ENCODE data around the gene OGDH.

Gene OGDH

DNA sequence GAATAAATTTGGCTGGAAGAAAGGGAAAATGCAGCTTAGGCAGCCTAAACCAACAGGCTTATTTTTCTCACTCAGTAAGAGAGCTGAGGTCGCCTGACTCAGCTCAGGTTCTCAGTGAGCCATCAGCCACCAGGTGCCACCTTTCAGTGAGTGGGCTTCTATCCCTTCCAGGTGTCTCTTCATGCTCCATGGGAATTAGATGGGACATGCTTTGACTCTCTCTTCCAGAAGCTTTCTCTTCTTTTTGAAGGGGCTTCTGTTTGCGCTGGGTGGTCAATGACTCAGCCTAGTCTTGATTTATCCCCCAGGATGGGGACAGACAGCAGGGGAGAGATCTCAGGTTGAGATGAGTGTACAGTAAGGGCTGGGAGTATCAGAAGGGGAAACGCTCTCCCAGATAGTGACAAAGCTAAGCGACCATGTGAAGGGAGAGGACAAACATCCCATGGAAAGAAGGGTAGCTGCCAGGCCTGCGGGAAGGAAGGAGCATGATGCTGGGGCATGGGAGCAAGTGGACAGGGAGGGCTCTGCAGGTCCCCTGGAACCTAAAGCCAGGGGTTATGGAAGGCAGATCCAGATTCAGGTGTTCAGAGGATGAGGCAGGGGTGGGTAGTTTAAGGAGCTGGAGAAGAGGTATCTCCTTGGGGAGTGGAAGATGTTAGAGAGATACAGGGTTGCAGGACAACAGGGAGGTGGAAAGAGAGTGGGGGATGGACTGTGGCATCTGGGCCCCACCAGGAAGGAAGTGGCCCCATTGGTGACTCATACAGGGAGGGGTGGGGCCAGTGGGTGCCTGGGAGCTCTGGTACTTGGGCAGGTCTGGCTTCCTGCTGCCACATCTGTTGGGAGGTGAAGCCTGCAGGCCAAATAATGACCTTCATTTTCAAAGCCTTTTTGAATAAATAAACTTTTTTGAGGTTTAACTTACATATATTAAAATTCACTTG is 32.5 kb downstream of the OGDH start:
- no peak for DNase-seq

DNA sequence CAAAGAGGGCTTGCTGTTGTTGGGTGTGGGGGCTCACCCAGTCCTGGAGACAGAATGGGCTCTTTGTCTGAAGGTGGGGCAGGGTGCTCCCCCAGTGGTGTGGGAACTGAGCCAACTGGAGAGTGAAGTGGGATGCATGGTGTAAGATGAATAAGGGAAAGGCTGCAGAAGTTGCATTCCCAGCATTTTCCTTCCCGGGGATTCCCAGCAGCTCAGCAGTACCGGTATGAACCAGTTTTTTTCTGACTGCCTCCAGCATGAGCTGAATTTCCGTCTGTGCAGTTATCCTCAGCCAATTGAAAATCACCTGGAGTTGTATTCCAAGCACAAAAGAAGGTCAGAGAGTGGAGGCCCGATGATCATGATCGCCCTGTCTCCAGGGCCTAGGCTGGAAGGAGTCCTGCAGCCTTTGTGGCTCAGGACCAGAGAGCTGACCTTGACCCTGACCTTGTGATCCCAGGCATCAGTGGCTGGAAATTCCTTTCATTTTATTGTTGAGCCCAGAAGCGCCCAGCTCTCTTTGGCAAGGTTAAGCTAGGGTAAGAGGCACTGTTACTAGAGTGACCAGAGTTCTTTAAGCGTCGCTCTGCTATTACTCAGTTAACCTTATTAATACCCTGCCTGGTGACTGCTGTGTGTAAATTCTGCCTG is 33.4 kb downstream of the OGDH start:
- no peak for DNase-seq

DNA sequence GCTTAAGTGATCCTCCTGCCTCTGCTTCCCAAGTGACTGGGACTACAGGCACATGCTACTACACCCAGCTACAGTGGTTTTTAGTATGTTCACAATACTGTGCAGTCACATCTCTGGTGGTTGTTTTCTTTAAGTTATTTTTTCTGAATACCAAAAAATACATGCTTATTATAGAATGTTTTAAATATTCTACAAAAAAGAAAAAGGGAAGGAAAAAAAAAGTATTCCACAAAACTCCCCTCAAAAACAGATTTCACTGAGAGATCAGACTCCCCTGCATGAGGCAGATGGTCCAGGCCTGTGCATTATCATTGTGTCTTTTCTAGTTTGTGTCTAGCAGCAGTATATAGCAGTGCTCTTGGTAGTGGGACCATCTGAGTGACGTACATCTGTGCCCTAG is 36.8 kb downstream of the OGDH start:
- no peak for DNase-seq

DNA sequence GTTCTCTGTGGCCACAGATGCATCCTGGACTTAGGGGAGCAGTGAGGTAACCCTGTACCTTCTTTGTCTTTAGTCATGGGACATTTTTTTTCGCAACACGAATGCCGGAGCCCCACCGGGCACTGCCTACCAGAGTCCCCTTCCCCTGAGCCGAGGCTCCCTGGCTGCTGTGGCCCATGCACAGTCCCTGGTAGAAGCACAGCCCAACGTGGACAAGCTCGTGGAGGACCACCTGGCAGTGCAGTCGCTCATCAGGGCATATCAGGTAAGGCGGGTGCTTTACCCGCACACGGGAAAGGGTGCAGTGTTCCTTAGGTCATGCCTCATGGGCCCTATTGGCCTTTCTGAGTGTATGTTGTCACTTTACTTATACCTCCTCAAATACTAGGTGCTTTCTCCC is 38.8 kb downstream of the OGDH start:
- DNase-seq, result no peak

DNA sequence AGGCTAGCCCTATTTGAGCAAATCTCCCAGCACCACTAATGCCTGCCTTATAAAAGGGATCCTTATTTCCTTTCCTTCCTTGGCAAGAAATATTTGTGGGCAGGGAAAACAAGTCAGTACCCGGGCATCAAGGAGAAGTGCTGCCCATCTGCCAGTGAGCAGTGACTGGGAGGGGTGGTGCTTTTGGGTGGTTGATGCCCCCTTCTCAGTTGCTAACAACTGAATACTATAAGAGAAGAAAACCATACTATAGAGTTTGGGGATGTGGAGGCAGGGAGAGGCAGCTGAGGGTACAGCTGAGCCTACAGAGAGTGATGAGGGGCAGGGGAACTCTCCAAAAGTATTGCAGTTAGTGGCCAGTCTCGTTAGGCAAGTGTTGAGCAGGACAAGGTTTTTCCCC is 39.3 kb downstream of the OGDH start:
- DNase-seq, result no peak

DNA sequence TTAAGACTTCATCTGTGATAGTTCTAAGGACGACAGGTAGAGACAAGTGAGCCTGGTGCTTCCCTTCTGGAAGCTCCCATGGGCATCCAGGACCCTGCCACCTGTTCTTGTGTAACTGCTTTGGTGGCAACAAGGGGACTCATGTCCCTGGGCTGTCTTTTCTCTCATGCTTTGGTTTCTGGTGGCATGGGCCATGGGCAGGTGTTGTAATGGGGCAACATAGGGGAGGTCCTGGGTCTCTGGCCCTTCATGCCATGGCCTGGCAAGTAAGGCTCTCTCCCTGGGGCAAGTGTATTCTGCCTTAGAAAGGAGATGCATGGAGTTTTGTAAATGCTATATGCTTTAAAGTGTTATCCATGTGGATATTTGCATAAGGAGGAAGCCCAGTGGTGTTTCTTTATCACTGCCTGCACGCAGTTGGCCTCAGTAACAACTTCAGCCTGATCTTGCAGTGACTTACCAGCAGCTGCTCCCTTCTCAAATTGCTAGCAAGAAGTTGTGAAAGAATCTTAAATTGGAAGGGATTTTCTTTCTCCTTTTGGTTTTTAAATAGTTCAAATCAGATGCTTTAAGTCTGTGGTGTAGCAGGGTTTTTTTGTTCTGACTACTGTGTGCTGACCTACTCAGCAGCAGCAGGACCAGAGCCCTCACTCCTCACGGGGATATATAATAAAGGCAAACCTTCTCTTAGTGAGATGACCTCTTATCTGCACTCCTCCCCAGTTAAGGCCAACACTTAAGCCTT is 39.9 kb downstream of the OGDH start:
- DNase-seq, result no peak

DNA sequence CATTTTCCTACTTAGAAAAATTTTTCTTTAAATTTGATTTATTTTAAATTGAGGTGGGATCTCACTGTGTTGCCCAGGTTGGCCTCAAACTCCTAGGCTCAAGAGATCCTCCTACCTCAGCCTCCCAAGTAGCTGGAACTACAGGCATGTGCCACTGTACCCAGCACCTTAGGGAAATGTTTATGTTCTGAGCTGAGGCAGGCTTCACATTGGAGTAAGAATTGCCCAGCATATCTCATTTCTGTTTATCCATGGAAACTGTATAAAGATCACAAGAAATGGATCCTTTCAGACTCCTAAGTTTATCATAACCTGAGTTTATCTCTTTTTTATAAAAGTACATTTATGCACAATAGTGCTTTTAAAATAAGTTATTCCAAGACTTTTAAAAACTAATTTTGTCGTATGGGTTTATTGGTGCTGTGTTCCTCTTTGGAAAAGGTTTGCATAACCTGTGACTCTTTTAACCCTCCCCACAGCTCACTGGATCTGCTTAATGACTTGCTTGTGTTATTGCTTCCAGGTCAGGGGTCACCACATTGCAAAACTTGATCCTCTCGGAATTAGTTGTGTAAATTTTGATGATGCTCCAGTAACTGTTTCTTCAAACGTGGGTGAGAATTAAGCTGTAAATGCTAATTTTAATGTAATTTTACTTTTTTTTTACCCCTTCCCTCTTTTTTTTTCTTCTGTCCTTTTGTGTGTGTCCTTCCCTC is 40.7 kb downstream of the OGDH start:
- no peak for DNase-seq

DNA sequence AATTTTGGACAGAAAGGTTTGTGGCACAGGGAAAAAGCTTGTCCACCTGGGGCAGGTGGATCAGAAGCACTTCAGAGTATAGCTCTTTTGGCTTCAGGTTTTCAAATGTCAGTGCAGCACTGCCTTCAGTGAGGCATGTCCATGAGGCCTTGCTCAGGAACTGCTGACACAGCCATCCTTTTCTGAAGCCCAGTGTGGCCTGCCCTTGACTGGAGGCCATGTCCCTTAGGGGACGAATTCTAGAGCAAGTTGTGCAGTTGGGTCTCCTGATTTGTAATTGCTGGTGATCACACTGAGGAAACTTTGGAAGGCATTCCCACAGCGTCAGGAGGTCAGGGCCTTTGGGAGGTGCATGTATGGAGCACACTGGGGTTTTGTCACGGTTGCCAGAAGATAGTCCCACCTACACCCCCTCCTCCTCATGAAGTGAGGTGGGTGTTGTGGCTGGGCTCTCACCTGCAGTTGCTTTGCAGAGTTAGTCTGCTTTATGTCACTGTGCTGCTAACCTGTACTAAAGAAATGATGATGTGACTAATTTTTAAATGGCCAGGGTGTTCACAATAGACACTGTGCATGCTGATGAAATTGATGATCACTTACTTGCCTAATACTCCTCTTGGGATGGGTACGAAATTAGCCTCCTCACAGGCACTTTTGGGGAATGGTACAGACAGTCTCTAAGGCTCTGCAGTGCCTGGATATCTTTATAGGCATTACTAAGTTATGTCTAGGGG is 41.7 kb downstream of the OGDH start:
- DNase-seq, result no peak

DNA sequence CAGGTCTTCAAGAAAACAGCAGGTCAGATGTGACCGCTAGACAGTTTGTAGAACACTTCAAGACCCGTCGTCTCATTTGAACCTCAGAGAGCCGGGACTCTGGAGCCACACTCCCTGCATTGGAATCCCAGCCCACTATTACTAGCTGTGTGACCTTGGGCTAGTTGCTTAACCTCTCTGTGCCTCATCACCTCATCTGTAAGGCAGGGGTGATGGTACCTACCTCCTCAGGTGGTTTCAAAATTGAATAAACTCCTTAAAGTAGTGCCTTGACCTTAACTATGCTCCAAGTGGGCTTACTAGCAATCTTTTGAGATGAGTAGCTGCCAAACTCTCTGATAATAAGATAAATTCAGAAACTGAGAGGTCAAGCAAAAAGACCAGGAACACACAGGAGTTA is 43.8 kb downstream of the OGDH start:
- no peak for DNase-seq

DNA sequence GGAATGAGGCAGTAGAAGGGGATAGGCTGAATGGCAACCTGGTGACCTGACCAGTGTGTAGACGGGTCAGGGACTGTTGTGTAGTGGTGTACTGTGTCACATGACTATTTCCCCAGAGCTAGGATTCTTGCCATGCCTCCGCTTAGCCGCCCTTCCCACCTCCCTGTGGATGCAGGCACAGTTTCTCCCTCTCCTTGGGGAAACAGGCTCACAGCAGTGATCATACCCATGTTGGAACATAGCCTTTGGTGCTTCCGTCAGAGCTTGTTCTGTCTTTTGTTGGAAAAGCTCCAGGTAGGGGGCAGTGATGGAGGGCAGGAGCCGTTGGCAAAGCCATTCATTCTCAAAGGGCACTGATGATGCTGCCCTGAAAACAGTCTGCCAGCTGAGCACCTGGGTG is 44.3 kb downstream of the OGDH start:
- no peak for DNase-seq

DNA sequence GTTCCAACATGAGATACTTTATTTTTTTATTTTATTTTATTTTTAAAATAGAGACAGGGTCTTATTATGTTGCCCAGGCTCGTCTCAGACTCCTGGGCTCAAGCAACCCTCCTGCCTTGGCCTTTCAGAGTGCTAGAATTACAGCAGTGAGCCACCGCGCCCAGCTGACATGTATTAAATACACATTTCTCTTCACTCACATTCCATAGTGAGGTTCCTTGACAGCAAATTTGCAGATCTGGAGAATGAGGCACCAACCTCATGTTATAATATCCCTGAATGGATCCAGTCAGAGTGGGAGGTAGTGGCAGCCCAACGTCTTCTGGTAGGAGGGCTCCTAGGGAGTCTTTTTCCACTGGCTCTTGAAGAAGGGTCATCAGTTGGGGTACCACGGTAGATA is 46.1 kb downstream of the OGDH start:
- no peak for DNase-seq

DNA sequence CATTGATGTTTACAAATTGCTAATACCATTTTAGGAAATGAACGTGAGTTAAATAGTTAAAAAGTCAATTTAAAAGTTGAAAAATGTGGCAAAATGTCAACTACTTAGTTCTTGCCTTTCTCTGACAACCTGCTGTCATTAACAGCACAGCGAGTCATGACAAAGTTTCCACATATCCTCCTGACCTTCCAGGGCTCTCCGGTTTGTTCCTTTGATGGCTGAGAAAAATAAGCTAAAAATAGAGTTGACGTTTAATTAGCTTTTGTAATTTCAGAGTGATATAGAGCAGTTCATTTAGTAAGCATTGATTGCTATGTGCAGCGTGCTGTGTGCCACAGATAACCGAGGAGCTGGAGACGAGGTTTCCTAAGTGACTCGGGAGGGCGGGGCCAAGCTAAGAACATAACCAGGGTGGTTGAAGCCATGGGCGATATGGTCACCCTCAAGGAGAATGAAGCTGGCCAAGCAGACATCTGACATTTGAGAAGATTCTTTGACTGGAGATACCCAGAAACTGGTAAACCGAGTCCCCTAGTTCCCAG is 47.9 kb downstream of the OGDH start:
- DNase-seq, result no peak

DNA sequence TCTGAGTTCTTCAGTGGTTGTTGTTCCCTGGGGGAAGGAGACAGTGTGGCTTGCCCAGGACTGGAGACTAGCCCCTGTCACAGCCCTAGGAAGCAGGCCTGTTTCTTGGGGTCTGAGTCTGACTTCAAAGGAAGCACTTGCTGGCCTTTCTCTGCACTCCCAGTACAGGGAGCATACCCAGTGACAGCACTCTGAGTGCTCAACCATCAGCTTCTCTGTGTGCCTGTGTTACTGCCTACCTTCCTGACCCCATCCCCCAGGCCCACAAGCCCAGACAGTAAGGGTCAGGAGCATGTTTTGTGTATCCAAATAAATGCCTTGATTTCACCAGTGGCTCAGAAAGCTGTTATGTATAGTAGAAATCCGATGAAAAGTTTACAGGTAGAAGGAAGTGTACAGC is 48.9 kb downstream of the OGDH start:
- DNase-seq, result no peak

DNA sequence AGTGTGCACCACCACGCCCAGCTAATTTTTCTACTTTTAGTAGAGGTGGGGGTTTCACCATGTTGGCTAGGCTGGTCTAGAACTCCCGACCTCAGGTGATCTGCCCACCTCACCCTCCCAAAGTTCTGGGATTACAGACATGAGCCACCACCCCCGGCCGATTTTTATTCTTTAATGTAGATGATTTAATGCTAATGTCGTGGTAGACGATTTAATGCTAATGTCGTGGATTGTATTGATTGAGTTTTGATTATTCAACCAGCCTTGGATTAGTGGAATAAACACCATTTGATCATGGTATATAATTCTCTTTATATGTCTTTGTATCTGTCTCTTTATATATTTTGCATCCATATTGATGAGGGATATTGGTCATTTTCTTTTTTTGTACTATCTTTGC is 52.6 kb downstream of the OGDH start:
- no peak for DNase-seq

DNA sequence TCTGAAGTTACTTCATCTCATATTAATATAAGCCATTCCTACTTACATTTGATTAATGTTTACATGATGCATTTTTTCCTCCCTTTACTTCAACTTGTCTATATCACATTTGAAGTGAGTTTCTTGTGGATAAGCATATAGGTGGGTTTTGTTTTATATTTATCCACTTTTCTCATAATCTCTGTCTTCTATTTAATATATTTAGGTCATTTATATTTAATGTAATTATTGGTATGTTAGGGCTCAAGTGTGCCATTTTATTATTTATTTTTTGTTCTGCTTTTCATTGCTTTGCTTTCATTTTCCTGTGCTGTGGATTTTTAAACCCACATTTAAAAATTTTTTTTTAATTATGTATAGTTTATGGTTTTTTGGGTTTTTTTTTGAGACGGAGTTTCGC is 54.8 kb downstream of the OGDH start:
- no peak for DNase-seq

DNA sequence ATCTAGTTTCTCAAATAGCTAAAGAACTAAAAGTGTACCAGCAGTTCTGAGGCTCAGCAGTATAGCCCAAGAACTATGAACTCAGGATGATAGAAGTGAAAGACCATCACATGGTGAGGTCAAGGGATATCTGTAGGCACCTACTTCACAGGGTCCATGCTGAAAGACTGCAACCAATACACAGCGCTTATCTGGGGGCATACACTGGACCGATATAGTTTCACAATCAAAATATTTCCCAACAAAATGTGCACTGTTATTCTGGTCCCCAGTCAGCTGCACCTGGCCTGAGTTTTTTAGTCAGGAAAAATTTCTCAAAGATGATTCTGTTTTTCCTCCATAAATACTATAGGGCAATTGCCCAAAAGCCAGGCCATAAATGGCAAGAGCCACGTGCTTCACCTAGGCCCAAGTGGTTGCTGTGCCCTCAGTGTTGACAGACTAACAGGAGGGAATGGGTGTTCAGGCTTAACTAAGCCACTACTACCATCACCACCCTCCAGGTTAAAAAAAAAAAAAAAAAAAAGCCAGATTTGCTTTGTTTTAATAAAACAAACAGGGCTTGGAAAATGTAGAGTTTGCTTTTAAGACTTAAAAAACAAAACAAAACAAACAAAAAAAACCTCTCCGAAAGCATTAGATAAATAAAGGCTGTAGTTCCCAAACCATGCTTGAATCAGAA is 58.5 kb downstream of the OGDH start:
- no peak for DNase-seq

DNA sequence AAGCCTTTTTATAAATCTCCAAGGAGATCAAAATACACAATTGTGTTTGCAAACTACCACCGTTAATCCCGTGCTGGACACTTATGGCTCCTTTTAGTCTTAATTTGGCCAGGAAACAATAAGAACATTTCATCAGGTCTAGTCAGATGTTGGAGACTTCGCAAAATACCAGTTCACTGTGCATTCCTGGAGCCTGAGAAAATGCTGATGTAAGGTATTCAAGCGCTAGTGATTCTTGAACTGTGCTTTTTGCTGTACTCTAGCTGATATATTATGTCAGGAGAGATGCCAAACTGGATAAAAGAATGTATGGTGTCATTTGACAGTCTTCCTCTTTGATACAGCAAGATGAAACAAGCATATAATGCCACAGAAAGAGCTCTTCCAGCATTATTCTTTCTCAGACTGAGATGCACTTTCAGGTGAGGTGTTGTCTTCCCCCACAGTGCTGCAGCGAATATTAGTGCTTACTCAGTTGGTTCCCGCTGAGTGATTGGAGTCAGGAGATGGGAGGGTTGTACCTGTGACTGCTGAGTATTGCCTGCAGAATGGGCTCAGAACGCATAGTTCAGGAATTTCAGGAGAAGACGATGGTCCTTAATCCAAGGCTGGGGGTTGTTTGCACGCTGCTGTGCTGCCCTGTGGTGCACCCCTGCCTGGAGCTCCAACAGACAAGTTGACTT is 59.2 kb downstream of the OGDH start:
- DNase-seq, result no peak

DNA sequence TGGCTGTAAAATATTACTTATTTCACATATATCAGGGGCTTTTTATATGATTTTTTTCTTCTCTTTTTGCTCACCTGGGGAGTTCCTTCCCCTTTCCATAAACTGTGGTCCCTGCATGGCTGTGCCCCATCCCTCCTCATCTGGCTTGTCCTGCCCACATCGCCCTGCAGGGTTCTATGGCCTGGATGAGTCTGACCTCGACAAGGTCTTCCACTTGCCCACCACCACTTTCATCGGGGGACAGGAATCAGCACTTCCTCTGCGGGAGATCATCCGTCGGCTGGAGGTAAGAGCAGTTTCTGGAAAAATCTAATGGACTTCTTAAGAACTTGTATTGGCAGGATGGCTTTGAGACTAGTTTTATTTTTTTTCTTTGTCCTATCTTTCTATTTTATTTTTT is 60.1 kb downstream of the OGDH start:
- DNase-seq, result no peak

DNA sequence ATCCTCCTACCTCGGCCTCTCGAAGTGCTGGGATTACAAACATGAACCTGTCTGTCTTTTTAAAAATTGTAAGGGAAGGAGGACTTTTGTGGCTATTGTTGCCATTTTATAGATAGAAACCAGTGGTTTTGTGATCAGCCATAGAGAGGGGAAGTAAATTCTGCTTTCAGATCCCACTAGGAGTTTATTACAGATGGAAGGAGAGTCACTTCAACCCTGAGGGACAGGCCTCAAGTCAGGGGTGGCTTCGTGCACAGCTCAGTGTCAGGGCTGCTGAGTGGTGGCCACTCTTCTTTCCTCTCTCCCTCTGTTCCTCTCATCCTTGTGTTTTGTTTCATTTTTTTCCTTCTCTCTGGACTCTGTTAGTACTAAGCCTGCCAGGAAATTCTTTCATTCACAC is 60.8 kb downstream of the OGDH start:
- no peak for DNase-seq

DNA sequence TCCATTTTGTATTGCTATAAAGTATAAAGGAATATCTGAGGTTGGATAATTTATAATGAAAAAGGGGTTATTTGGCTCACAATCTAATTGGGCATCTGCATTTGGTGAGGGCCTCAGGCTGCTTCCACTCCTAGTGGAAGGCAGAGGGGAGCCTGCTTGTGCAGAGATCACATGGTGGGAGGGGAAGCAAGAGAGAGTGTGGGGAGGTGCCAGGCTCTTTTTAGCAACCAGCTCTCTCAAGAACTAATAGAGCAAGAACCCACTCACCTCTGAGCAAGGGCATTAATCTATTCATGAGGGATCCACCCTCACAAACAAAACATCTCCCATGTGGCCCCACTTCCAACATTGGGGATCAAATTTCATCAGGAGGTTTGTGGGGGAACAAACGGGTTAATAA is 64.6 kb downstream of the OGDH start:
- no peak for DNase-seq

DNA sequence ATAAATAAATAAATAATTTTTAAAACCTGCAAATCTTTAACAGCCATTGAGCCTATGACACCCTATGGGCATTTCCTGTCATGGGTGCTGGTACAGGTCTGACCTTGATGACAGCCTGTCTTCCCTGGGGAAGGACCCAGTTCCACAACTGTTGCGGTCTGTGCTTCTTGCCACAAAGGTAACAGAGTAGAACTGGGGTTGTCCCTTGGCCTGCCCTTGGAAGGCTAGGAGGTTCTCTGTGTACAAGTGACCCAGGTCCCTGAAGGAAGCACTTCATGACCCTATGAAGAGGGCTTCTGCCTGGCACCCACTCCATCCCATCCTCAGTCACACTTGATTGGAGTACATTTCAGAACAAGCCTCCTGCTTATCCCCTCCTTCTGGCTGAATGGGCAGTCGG is 66.9 kb downstream of the OGDH start:
- no peak for DNase-seq

All from NCI-H1694 (cell line).